Measurements from ENCODE around the gene TTC39B.

DNA sequence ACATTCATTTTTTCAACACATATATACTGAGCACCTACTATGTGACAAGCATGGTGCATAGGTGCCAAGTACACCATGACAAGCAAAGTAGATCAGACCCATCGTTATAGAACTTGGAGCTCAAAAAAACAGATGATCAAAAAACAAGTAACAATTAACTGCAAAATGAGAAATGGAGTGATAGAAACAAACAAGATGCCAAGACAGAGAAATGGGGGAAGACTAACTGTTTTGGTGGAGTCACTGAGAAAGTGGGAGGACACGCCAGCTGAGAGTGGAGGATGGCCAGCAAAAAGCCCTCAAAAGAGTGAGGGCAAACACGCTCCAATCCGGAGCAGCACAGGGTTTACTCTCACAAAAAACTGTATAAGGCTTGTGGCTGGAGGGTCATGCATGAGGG, 50.6 kb downstream of the TTC39B start:
- TF ChIP-seq, protein P1, sequence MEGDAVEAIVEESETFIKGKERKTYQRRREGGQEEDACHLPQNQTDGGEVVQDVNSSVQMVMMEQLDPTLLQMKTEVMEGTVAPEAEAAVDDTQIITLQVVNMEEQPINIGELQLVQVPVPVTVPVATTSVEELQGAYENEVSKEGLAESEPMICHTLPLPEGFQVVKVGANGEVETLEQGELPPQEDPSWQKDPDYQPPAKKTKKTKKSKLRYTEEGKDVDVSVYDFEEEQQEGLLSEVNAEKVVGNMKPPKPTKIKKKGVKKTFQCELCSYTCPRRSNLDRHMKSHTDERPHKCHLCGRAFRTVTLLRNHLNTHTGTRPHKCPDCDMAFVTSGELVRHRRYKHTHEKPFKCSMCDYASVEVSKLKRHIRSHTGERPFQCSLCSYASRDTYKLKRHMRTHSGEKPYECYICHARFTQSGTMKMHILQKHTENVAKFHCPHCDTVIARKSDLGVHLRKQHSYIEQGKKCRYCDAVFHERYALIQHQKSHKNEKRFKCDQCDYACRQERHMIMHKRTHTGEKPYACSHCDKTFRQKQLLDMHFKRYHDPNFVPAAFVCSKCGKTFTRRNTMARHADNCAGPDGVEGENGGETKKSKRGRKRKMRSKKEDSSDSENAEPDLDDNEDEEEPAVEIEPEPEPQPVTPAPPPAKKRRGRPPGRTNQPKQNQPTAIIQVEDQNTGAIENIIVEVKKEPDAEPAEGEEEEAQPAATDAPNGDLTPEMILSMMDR (IDR thresholded peaks at IDR 0.05): no peak
- TF ChIP-seq POLR2AphosphoS5 (IDR thresholded peaks at IDR 0.05): no peak
